Panc1 (cell line): Measurements from ENCODE around the gene MT1E. TPM values are rescaled to one million over a fixed set of nuclear protein-coding genes. Genes with fewer than 3 reads are reported as not detected.

ENCODE experiments used
- ATAC-seq: fragments of 200-7000 bp; cut with Tn5 transposase; 2 replicates; pipeline ENCODE4 v1.9.1; 2020; ENCODE audit warnings: mild to moderate bottlenecking, moderate library complexity
- BruUV-seq: library from RNA; stranded (reverse); fragments of 400-500 nt; replicated peaks from 2 replicates; lab custom pipeline; 2021; lab: Mats Ljungman, UMichigan
- CTCF ChIA-PET: fragments of 300-600 bp; sonication (Branson Sonifier 250); formaldehyde crosslinking; loops from one replicate; lab custom pipeline; 2022; ENCODE audit warnings: antibody characterized with exemption; lab: Charles Lee
- POLR2A ChIA-PET: fragments of 300-600 bp; sonication (Branson Sonifier 250); formaldehyde crosslinking; loops from one replicate; lab custom pipeline; 2022; ENCODE audit warnings: antibody characterized with exemption; lab: Charles Lee
- DNase-seq: peaks from one replicate; pipeline ENCODE4 v3.0.0-alpha.2; 2010; ENCODE audit warnings: low read depth, low spot score
- H3K27ac ChIP-seq: 2 replicates; pipeline ENCODE4 v1.5.1; 2011; ENCODE audit warnings: mild to moderate bottlenecking, low read length, inconsistent platforms
- H3K27me3 ChIP-seq: fragments of 200-500 bp; sonication (Bioruptor generic); 2 replicates; pipeline ENCODE4 v1.6.0; 2014; ENCODE audit warnings: low read length, inconsistent platforms; ENCODE audit not compliant: control insufficient read depth, insufficient read depth
- H3K36me3 ChIP-seq: fragments of 200-500 bp; sonication (Bioruptor generic); 2 replicates; pipeline ENCODE4 v1.5.1; 2014; ENCODE audit warnings: inconsistent platforms, mild to moderate bottlenecking, low read length, moderate library complexity; ENCODE audit not compliant: control insufficient read depth, insufficient read depth
- H3K4me1 ChIP-seq: 2 replicates; pipeline ENCODE4 v1.5.1; 2011; ENCODE audit warnings: inconsistent platforms, mild to moderate bottlenecking, low read length, moderate library complexity; ENCODE audit not compliant: control insufficient read depth, insufficient read depth
- H3K4me3 ChIP-seq, 2 experiments: 2 replicates each; pipeline ENCODE4 v1.5.1; 2011 to 2012; ENCODE audit warnings: low read depth in 2 of 2, low read length in 2 of 2, mild to moderate bottlenecking in 2 of 2, inconsistent platforms in 1 of 2, moderate library complexity in 1 of 2
- H3K9me3 ChIP-seq: fragments of 200-500 bp; sonication (Bioruptor generic); 2 replicates; pipeline ENCODE4 v1.5.1; 2014; ENCODE audit warnings: low read depth, mild to moderate bottlenecking, inconsistent platforms, low read length, moderate library complexity; ENCODE audit not compliant: control insufficient read depth, insufficient read depth
- POLR2AphosphoS5 ChIP-seq: IDR thresholded peaks from 2 replicates; pipeline ENCODE4 v1.6.1; 2012; ENCODE audit warnings: mild to moderate bottlenecking, low read depth, low read length, moderate library complexity
- SIN3A ChIP-seq: IDR thresholded peaks from 2 replicates; pipeline ENCODE4 v1.6.1; 2012; ENCODE audit warnings: low read depth, mild to moderate bottlenecking, low read length, moderate library complexity, borderline replicate concordance; ENCODE audit not compliant: insufficient read depth
- TCF7L2 ChIP-seq: IDR thresholded peaks from 2 replicates; pipeline ENCODE4 v1.6.1; 2011; ENCODE audit warnings: mild to moderate bottlenecking, low read depth, low read length, inconsistent platforms
- in situ Hi-C: cut with HindIII; loops from 2 replicates; pipeline ENCODE4 v1.10.0; 2016; ENCODE audit warnings: low sequenced_read_pairs, low pct_unique_long_range_greater_than_20kb
- intact Hi-C: fragments of 100-400 bp; cut with micrococcal nuclease; formaldehyde crosslinking; loops from one replicate; pipeline ENCODE4 v1.10.0; 2022; ENCODE audit not compliant: unreplicated experiment
- total RNA-seq: library from RNA; stranded (reverse); gene quantifications from one replicate; pipeline ENCODE4 v1.2.1, GENCODE V29; 2021; ENCODE audit not compliant: unreplicated experiment
- TF ChIP-seq, protein P1 (sequence below), 2 experiments: IDR thresholded peaks; 2 replicates each; pipeline ENCODE4 v1.6.1; 2011 to 2012; ENCODE audit warnings: low read depth in 2 of 2, control low read depth in 1 of 2, low read length in 1 of 2, mild to moderate bottlenecking in 1 of 2, moderate library complexity in 1 of 2; ENCODE audit not compliant: insufficient read depth in 1 of 2
- TF ChIP-seq, protein P2 (sequence below): fragments of 450-650 bp; IDR thresholded peaks from 2 replicates; pipeline ENCODE4 v1.5.1; 2017; ENCODE audit warnings: mild to moderate bottlenecking

MT1E gene
- total RNA-seq, 1 experiment from 2014 or later, result 170 TPM

DNA sequence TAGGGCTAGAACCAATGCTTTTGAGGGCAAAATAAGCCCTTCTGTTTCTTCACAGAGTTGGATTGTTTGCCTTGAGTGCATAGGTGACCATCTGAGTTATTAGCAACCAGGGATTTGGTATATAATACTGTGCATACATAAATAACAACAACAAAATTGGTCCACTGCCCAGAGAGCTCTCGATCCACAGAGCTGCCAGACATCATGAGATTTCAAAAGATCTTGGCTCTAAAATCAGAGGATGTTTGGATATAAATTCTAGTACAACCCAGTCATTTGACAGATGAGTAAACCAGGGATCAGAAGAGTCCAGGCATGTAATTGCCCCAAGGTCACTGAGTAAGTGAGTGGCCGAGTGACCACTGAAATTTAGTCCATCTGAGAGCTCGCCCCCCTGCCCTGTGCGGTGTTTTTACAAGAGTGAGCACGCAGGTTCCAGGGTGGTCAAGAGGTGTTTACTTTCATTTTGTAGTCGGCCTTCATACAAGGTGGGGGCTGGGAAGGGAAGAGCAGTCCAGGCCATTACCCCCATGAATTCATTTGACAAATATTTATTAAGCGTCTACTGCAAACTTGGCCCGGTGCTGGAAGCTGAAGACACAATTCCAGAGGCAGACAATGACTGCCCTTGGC is 19.0 kb upstream of the MT1E start:
- Histone ChIP-seq H3K27me3 (no peaks in the 10 kb centered on the region), H3K27ac (peak overlapping the region; percentile 95), H3K36me3 (peaks cover 3% of the 10 kb centered on the region; the same call in 1 of the 2 replicates), H3K4me1 (peaks cover 49% of the 10 kb centered on the region), H3K4me3 (peak overlapping the region in 1 of 2 experiments; percentile 26; a peak in 2 of 4 replicates), H3K9me3 (no peaks in the 10 kb centered on the region)
- intact Hi-C loops (loop anchor here (5.0 kb wide), 1 partner anchor 96 kb away; no protein-coding TSS in a partner anchor), in situ Hi-C loops (no loop called here)
- BruUV-seq, result no TSS peak
- ATAC-seq (peak; percentile 3), DNase-seq (no peak)
- ChIA-PET POLR2A (interaction anchor here (0.6 to 1.5 kb wide), 3 partner anchors 11 to 122 kb away, joined by 3 to 4 read pairs (median 3); partner anchors contain the start of gene MT1E), CTCF (no interaction called here)
- TF ChIP-seq, protein P1, sequence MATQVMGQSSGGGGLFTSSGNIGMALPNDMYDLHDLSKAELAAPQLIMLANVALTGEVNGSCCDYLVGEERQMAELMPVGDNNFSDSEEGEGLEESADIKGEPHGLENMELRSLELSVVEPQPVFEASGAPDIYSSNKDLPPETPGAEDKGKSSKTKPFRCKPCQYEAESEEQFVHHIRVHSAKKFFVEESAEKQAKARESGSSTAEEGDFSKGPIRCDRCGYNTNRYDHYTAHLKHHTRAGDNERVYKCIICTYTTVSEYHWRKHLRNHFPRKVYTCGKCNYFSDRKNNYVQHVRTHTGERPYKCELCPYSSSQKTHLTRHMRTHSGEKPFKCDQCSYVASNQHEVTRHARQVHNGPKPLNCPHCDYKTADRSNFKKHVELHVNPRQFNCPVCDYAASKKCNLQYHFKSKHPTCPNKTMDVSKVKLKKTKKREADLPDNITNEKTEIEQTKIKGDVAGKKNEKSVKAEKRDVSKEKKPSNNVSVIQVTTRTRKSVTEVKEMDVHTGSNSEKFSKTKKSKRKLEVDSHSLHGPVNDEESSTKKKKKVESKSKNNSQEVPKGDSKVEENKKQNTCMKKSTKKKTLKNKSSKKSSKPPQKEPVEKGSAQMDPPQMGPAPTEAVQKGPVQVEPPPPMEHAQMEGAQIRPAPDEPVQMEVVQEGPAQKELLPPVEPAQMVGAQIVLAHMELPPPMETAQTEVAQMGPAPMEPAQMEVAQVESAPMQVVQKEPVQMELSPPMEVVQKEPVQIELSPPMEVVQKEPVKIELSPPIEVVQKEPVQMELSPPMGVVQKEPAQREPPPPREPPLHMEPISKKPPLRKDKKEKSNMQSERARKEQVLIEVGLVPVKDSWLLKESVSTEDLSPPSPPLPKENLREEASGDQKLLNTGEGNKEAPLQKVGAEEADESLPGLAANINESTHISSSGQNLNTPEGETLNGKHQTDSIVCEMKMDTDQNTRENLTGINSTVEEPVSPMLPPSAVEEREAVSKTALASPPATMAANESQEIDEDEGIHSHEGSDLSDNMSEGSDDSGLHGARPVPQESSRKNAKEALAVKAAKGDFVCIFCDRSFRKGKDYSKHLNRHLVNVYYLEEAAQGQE (IDR thresholded peaks at IDR 0.05; ENCODE audit: insufficient read depth in 1 of 2, low read depth in 2 of 2, low read length in 1 of 2), result no peak
- peak; percentile 70; the same call in 1 of the 2 replicates for TF ChIP-seq TCF7L2

DNA sequence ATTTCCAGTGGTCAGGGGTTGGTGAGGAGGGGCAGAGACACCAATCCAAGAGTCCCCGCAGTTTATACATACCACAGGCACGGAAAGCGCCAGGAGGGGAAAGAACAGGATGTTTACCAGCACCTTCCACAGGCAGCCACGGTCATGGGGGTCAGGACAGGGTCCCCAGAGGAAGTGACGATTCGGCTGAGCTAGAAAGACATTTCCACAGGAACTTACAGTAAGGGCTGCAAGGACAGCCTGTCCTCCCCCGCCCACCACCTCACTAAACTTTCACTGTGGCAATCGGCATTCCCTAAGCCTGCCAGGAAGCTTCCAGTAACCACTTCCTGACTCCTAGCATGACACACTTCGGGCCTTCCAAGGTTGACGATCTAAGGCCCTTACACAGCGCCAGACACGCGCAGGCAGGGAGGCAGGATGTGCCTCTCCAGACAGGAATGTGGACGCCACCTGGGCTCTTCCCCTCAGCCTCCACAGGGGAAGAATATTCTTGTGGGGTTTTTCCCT is 18.4 kb upstream of the MT1E start:
- ATAC-seq (peak; percentile 33), DNase-seq (no peak)
- no TSS peak for BruUV-seq
- peak overlapping the region in 1 of 2 experiments; percentile 26; a peak in 2 of 4 replicates for H3K4me3 ChIP-seq
- H3K27ac ChIP-seq, result peak overlapping the region; percentile 95
- H3K4me1 ChIP-seq, result peaks cover 54% of the 10 kb centered on the region
- no peaks in the 10 kb centered on the region for H3K9me3 ChIP-seq
- intact Hi-C loops (loop anchor here (5.0 kb wide), 1 partner anchor 95 kb away; no protein-coding TSS in a partner anchor), in situ Hi-C loops (no loop called here)
- TF ChIP-seq SIN3A, result no peak
- TF ChIP-seq, protein P1 (IDR thresholded peaks at IDR 0.05; ENCODE audit: insufficient read depth in 1 of 2, low read depth in 2 of 2, low read length in 1 of 2), result no peak
- TF ChIP-seq, protein P2, sequence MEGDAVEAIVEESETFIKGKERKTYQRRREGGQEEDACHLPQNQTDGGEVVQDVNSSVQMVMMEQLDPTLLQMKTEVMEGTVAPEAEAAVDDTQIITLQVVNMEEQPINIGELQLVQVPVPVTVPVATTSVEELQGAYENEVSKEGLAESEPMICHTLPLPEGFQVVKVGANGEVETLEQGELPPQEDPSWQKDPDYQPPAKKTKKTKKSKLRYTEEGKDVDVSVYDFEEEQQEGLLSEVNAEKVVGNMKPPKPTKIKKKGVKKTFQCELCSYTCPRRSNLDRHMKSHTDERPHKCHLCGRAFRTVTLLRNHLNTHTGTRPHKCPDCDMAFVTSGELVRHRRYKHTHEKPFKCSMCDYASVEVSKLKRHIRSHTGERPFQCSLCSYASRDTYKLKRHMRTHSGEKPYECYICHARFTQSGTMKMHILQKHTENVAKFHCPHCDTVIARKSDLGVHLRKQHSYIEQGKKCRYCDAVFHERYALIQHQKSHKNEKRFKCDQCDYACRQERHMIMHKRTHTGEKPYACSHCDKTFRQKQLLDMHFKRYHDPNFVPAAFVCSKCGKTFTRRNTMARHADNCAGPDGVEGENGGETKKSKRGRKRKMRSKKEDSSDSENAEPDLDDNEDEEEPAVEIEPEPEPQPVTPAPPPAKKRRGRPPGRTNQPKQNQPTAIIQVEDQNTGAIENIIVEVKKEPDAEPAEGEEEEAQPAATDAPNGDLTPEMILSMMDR, result no peak
- TF ChIP-seq TCF7L2, result no peak
- TF ChIP-seq POLR2AphosphoS5, result no peak; the same call in none of the 2 replicates
- ChIA-PET CTCF (no interaction called here), POLR2A (interaction anchor here (0.6 to 0.7 kb wide), 2 partner anchors 18 to 121 kb away, joined by 3 to 4 read pairs; partner anchors contain the start of gene MT1E)
- H3K36me3 ChIP-seq, result peaks cover 3% of the 10 kb centered on the region; the same call in 1 of the 2 replicates
- no peaks in the 10 kb centered on the region for H3K27me3 ChIP-seq
